Activated CD4-positive, alpha-beta T cell treated with anti-CD3 and anti-CD28 coated beads for 36 hours (primary cell): Measurements from ENCODE around the gene RPS10. TPM values are rescaled to one million over a fixed set of nuclear protein-coding genes. Genes with fewer than 3 reads are reported as not detected.

Experiments
- ATAC-seq: fragments of 200-7000 bp; cut with Tn5 transposase; one replicate; pipeline ENCODE4 v1.10.0; 2021; ENCODE audit warnings: mild to moderate bottlenecking, moderate library complexity
- CTCF ChIA-PET: fragments of 350-600 bp; sonication (Branson Sonifier 250); formaldehyde crosslinking; loops from one replicate; lab custom pipeline; 2021; ENCODE audit warnings: antibody characterized with exemption; lab: Charles Lee
- POLR2A ChIA-PET: fragments of 350-600 bp; sonication (Branson Sonifier 250); formaldehyde crosslinking; loops from one replicate; lab custom pipeline; 2021; ENCODE audit warnings: antibody characterized with exemption, inconsistent platforms; lab: Charles Lee
- DNase-seq: peaks from one replicate; pipeline ENCODE4 v3.0.0-alpha.2; 2020
- H3K27ac Mint-ChIP-seq: one replicate; pipeline ENCODE4 v1.8.0; 2021; ENCODE audit warnings: mixed read lengths
- H3K27me3 Mint-ChIP-seq: one replicate; pipeline ENCODE4 v1.8.0; 2021; ENCODE audit warnings: mixed read lengths
- H3K36me3 Mint-ChIP-seq: one replicate; pipeline ENCODE4 v1.8.0; 2021; ENCODE audit warnings: low read depth, mixed read lengths
- H3K4me1 Mint-ChIP-seq: one replicate; pipeline ENCODE4 v1.8.0; 2021; ENCODE audit warnings: mixed read lengths
- H3K4me3 Mint-ChIP-seq: one replicate; pipeline ENCODE4 v1.8.0; 2021; ENCODE audit warnings: mild to moderate bottlenecking, moderate library complexity, mixed read lengths
- H3K9me3 Mint-ChIP-seq: one replicate; pipeline ENCODE4 v1.8.0; 2021; ENCODE audit warnings: low read depth, mixed read lengths
- intact Hi-C, 2 experiments: fragments of 100-400 bp; cut with DNase I in 1 of 2; cut with micrococcal nuclease in 1 of 2; formaldehyde crosslinking; loops; one replicate each; pipeline versions ENCODE4 v1.14.2 to v1.15.1; 2022 to 2024; cut with DNase I, micrococcal nuclease
- total RNA-seq, 2 experiments: library from RNA; stranded (reverse); gene quantifications; one replicate each; pipeline ENCODE4 v1.2.3, GENCODE V29; 2021

The RPS10 gene
- total RNA-seq, 2 experiments from 2014 or later = 2,447 to 2,541 TPM

- CTCF ChIA-PET = no interaction called here
- POLR2A ChIA-PET = no interaction called here
Measured at GRCh38 chr6:34369385-34369784, 56.5 kb downstream of the RPS10 start.

More at GRCh38 chr6:34369385-34369784, 56.5 kb downstream of the RPS10 start:
- ATAC-seq (no peak), DNase-seq (no peak)
- peaks cover 8% of the 10 kb centered on the region for H3K36me3 Mint-ChIP-seq
- H3K4me3 Mint-ChIP-seq = no peak overlapping the region
- no peak overlapping the region for H3K27ac Mint-ChIP-seq
- peaks cover 12% of the 10 kb centered on the region for H3K4me1 Mint-ChIP-seq
- H3K27me3 Mint-ChIP-seq = no peaks in the 10 kb centered on the region
- H3K9me3 Mint-ChIP-seq = no peaks in the 10 kb centered on the region
- intact Hi-C loops = no loop called here

Other genes with a start within 250 kb of the RPS10 start
- gene HMGA1, start 189.2 kb downstream of the RPS10 start, total RNA-seq = 100 to 1,000 TPM; 569 to 649 TPM
- gene SMIM29, start 177.1 kb downstream of the RPS10 start, total RNA-seq = 10 to 100 TPM; 15.8 to 16.3 TPM
- gene NUDT3, start 33.4 kb downstream of the RPS10 start, total RNA-seq = 10 to 100 TPM; 13.3 to 13.6 TPM
- under 1 TPM; 0.07 to 0.14 TPM for gene PACSIN1, start 40.0 kb upstream of the RPS10 start, total RNA-seq
- gene SPDEF, start 130.3 kb upstream of the RPS10 start, total RNA-seq = under 1 TPM in 1 of 2 experiments, not detected in 1; 0.18 TPM